Effector CD4-positive, alpha-beta T cell (primary cell): ENCODE measurements around the gene TSPYL4.

Source experiments
- DNase-seq: peaks from one replicate; pipeline ENCODE4 v3.0.0-alpha.2; 2020

The TSPYL4 gene

DNA sequence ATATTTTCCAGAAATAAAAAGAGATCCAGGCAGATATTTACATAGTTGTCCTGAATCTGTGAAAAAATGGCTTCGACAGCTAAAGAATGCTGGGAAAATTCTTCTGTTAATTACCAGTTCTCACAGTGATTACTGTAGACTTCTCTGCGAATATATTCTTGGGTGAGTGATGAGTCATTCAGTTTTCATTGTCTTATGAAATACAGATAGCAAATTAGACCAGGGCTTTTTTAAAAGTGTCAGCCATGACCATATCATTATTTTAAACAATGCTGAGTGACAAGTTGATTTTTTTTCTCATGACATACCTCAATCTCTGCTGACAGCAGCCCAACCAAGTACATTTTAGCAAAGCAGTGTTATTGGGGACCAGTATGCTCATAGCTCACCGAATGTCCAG, 32.8 kb downstream of the TSPYL4 start:
- no peak for DNase-seq

GRCh38 chr6:116218866-116219265, 35.0 kb downstream of the TSPYL4 start:
- no peak for DNase-seq

GRCh38 chr6:116218172-116218633, 35.7 kb downstream of the TSPYL4 start:
- DNase-seq = no peak

GRCh38 chr6:116217069-116217468, 36.8 kb downstream of the TSPYL4 start:
- no peak for DNase-seq

- no peak for DNase-seq
Measured at GRCh38 chr6:116215414-116215813, 38.5 kb downstream of the TSPYL4 start.

DNA sequence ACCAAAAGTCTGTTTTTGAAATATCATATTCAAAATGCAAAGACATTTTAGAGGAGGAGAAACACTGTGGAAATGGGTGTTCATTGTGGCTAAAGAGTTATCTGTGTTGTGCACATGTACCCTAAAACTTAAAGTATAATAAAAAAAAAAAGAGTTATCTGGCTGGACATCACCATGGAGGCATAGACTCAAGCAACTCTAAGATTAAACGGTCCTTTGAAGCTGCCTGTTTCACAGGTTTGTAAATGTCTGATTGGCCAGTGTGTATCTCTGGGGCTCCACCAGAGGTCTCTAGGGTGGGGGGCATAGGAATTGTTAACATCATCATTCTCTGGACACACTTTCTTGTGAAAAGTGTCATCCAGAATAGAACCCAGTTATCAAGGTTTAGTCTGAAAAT, 39.2 kb downstream of the TSPYL4 start:
- no peak for DNase-seq

- DNase-seq = no peak
Measured at GRCh38 chr6:116210750-116211425, 43.0 kb downstream of the TSPYL4 start.

DNA sequence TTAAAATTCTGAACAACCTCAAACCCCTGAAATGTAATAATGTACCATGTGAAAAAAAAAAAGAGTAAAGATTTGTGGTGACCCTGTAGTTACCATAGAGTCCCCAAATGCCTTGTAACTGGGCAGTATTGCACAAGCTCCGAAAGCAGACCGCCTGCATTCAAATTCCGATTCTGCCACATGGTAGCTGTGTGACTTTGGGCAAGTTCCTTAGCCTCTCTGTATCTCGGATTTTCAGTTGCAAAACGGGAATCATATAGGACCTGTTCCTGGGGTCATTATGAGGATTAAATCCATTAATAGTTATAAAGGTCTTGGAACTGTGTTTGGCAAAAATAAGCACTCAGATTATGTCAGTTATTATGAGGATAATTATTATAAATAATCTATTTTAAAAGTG, 43.6 kb downstream of the TSPYL4 start:
- no peak for DNase-seq

DNA sequence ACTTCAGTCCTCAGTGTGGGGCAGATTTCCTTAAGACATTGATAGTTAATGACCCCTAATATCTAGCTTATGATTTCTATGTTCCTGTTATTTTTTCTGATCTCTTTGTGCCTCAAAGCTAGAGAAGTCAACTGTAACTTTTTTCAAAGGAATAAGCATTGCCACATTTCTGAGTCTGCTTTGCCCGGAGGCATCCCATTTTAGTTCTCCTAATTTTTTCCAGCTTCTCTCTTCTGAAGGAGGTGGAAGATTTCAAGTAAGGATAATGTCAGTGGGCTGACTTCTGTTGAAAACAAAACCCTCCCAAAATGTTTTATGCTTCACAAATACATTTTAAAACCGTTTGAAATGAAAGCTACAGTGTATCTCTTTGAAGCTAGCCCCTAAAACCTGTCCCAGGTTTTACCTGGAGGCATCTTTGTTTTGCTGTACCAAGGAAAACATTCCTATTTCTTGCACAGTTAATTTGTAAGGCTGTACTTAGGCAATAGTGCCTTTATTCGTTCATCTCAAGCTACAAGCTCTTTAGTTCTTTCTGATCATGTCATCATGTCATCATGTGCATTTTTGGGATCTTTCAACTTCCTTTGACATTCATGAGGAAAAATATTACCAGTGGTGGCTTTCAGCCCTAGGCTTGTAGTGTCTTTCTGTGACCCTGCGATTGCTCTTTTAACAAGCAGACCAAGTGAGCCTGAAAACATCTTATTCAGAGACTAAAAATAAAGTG, 45.7 kb downstream of the TSPYL4 start:
- DNase-seq = no peak

DNA sequence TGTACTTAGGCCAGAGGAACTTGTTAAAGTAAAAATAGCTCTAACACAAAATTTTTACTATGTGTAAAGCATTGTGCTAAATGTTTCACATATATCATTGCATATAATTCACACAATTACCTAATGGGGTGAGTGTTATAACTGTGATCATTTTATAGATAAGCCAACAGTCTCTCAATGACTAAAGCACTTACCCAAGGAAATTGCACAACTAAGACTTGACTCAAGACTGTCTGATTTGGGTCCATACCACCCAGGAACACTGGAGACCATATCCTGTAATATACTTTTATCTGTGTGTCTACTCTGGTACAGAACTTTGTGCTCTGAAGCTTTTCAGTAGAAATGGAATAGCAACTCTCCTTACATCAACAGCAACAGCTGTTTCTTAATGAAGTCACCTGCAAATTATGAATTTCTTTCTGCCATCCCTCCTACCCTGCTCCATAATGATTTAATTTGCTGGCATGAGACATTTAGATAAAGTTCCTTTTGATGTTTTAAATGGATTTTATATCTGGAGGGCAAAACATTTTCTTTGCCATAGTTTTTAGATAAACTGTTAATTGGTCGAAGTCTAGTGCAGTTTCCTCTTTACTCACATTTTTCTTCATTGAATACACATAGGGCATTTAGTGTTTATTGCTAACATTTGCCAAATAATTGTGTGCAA, 47.5 kb downstream of the TSPYL4 start:
- no peak for DNase-seq

DNA sequence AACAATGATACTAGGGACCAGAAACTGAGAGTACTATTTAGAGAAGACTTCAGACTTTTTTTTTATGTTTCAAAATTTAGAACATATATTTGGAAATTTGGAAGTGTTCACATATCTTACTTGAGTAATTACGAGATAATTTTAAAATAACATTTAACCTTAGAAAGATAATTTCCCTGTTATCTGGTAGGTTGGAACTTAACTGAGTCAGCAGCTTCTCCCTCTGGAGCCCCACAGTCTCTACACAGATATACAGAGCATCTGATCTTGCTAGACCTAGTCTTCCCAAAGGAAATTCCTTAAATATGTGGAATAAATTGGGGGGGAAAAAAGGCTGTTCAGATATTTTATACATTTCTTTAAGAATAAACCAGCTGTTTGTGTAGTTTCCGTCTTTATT, 48.6 kb downstream of the TSPYL4 start:
- no peak for DNase-seq

DNA sequence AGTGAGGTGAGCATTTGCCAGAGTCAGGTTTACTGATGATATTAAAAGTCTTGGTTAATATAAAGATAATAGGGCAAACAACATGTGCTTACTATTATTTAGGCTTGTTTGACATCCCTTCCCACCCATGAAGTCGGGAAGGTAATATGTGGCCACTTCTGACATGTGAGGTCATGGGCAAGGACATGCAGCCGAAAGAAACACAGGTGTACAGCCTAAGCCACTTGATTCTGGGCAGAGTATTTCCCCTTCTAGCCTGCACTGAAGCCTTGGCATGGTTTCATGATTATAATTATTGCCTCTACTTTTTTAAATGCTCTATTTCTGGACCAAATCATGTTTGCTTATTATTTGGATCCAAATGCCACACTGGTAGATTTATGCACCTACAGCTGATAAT, 52.3 kb downstream of the TSPYL4 start:
- no peak for DNase-seq

DNA sequence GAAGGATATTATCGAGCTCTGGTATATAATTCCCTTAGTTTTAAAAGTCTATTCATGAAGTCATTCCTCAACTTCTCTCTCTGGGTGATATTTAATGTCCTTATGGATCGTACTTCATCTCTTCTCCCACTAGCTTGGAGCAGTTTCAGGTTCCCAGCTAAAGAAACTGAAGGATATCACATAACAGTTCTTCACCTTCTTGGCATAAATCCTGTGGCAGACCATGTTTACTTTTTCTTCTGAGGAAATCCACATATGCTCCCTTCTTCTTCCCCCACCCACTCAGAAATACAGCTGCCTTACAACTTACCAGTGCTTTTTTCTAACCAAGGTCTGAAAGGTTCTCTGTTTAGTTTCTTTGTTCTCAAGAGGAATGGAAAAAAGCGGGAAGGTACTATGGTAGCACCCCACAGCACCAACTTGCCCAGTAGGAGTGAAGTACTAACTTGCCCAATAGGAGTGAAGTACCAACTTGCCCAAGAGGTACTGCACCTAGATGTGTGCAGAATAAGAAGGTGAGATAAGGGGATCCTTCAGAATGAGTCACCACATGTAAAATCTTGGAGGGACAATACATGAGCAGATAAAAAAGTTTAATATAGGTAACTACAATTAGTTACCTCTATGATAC, 53.1 kb downstream of the TSPYL4 start:
- no peak for DNase-seq
